IPS-18c (cell line): ENCODE results near the gene SLC25A21.
"Not testable (repeated sequence)": the region's sequence is repeated elsewhere in the genome, so short reads cannot be mapped to it uniquely, and the experiment has no call there.

Experiments used
- H3K4me3 ChIP-seq: 2 replicates; pipeline ENCODE4 v1.7.0; 2013; ENCODE audit warnings: low read depth, mild to moderate bottlenecking, low read length, moderate library complexity; ENCODE audit not compliant: insufficient read depth
- H3K9me3 ChIP-seq: one replicate; pipeline ENCODE4 v1.6.1; 2013; ENCODE audit warnings: mild to moderate bottlenecking, low read length, moderate library complexity; ENCODE audit not compliant: control insufficient read depth, insufficient read depth

SLC25A21 gene

GRCh38 chr14:36822685-36823084 is 349.7 kb downstream of the SLC25A21 start:
- no peaks in the 10 kb centered on the region for H3K9me3 ChIP-seq
- no peak overlapping the region for H3K4me3 ChIP-seq

GRCh38 chr14:36820901-36821300 is 351.5 kb downstream of the SLC25A21 start:
- H3K9me3 ChIP-seq = no peaks in the 10 kb centered on the region
- H3K4me3 ChIP-seq = no peak overlapping the region

- Histone ChIP-seq H3K9me3 (no peaks in the 10 kb centered on the region), H3K4me3 (no peak overlapping the region)
Measured at GRCh38 chr14:36820111-36820709, 352.2 kb downstream of the SLC25A21 start.

- H3K4me3 ChIP-seq = no peak overlapping the region
Measured at GRCh38 chr14:36818794-36819384, 353.5 kb downstream of the SLC25A21 start.

GRCh38 chr14:36818246-36818645 is 354.2 kb downstream of the SLC25A21 start:
- H3K4me3 ChIP-seq = no peak overlapping the region

More at GRCh38 chr14:36818794-36819384, 353.5 kb downstream of the SLC25A21 start:
- no peaks in the 10 kb centered on the region for H3K9me3 ChIP-seq

GRCh38 chr14:36817071-36817930 is 355.1 kb downstream of the SLC25A21 start:
- H3K4me3 ChIP-seq = no peak overlapping the region
- no peaks in the 10 kb centered on the region for H3K9me3 ChIP-seq

More at GRCh38 chr14:36818246-36818645, 354.2 kb downstream of the SLC25A21 start:
- H3K9me3 ChIP-seq = no peaks in the 10 kb centered on the region

GRCh38 chr14:36816481-36816880 is 355.9 kb downstream of the SLC25A21 start:
- H3K4me3 ChIP-seq = no peak overlapping the region

GRCh38 chr14:36814783-36815182 is 357.6 kb downstream of the SLC25A21 start:
- H3K4me3 ChIP-seq, H3K9me3 ChIP-seq: not testable (repeated sequence)

More at GRCh38 chr14:36816481-36816880, 355.9 kb downstream of the SLC25A21 start:
- no peaks in the 10 kb centered on the region for H3K9me3 ChIP-seq

GRCh38 chr14:36810209-36810608 is 362.2 kb downstream of the SLC25A21 start:
- Histone ChIP-seq H3K4me3 (no peak overlapping the region), H3K9me3 (no peaks in the 10 kb centered on the region)

- H3K9me3 ChIP-seq = no peaks in the 10 kb centered on the region
- no peak overlapping the region for H3K4me3 ChIP-seq
Measured at GRCh38 chr14:36807727-36808126, 364.7 kb downstream of the SLC25A21 start.

- Histone ChIP-seq H3K9me3 (no peaks in the 10 kb centered on the region), H3K4me3 (no peak overlapping the region)
Measured at GRCh38 chr14:36805131-36805559, 367.3 kb downstream of the SLC25A21 start.

- no peak overlapping the region for H3K4me3 ChIP-seq
Measured at GRCh38 chr14:36797634-36798033, 374.8 kb downstream of the SLC25A21 start.

GRCh38 chr14:36791402-36791801 is 381.0 kb downstream of the SLC25A21 start:
- no peak overlapping the region for H3K4me3 ChIP-seq
- peaks cover 2% of the 10 kb centered on the region for H3K9me3 ChIP-seq

More at GRCh38 chr14:36797634-36798033, 374.8 kb downstream of the SLC25A21 start:
- H3K9me3 ChIP-seq = no peaks in the 10 kb centered on the region

- H3K9me3 ChIP-seq = peaks cover 4% of the 10 kb centered on the region
- H3K4me3 ChIP-seq = no peak overlapping the region
Measured at GRCh38 chr14:36785511-36785910, 386.9 kb downstream of the SLC25A21 start.

- no peak overlapping the region for H3K4me3 ChIP-seq
Measured at GRCh38 chr14:36784541-36784940, 387.9 kb downstream of the SLC25A21 start.

GRCh38 chr14:36781897-36782296 is 390.5 kb downstream of the SLC25A21 start:
- no peak overlapping the region for H3K4me3 ChIP-seq

More at GRCh38 chr14:36784541-36784940, 387.9 kb downstream of the SLC25A21 start:
- peaks cover 4% of the 10 kb centered on the region for H3K9me3 ChIP-seq

GRCh38 chr14:36773558-36773957 is 398.8 kb downstream of the SLC25A21 start:
- no peak overlapping the region for H3K4me3 ChIP-seq
- H3K9me3 ChIP-seq = no peaks in the 10 kb centered on the region

More at GRCh38 chr14:36781897-36782296, 390.5 kb downstream of the SLC25A21 start:
- peaks cover 4% of the 10 kb centered on the region for H3K9me3 ChIP-seq

GRCh38 chr14:36773136-36773540 is 399.3 kb downstream of the SLC25A21 start:
- no peak overlapping the region for H3K4me3 ChIP-seq

More at GRCh38 chr14:36773136-36773540, 399.3 kb downstream of the SLC25A21 start:
- H3K9me3 ChIP-seq = no peaks in the 10 kb centered on the region
